Measurements from ENCODE around the gene CTPS2.

- TF ChIP-seq POLR2AphosphoS5 (IDR thresholded peaks at IDR 0.05; ENCODE audit: low read length): no peak
- no peak for TF ChIP-seq SUPT20H (IDR thresholded peaks at IDR 0.05; ENCODE audit: borderline replicate concordance, control insufficient read depth, low read depth, low read length)
- TF ChIP-seq MAX (IDR thresholded peaks at IDR 0.05; ENCODE audit: low read depth, low read length): no peak
Observed at GRCh38 chrX:16592194-16592770, 120.2 kb downstream of the CTPS2 start.
